ENCODE measurements around the gene ACTA2. TPM values are rescaled to one million over a fixed set of nuclear protein-coding genes. Genes with fewer than 3 reads are reported as not detected.
A peak's percentile ranks its signal among the peaks of the same experiment; 100 is the strongest.

ACTA2 gene
- total RNA-seq, 6 experiments from 2014 or later, result 15.0 to 127 (median 80.7) TPM

DNA sequence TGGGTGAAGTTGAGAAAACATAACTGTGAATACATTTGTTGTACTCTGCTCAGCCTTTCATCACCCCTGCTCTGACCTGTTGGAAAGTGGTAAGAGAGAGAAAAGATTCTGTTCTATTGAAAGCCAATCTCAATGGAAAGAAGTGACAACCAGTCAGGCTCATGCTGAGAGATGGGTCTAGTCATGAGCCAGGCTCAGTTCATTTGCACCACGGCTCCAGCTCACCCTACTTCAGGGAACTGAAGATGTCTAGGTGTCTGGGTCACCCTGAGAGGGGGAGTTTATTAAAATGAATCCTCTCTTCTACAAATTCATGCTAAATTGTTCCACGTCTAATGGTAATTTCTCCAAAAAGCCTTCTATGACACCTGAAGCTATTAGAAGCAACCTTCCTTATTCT lies 25.9 kb upstream of the ACTA2 start:
- H3K27ac ChIP-seq, result peak overlapping the region in 2 of 3 donors; percentile 55 to 77
- no peak for ATAC-seq
- WGBS (ENCODE audit: insufficient coverage, low coverage, low lambda C conversion rate, missing lambda C conversion rate), result 84% methylated on average over 2 of the region's 2 CpGs

DNA sequence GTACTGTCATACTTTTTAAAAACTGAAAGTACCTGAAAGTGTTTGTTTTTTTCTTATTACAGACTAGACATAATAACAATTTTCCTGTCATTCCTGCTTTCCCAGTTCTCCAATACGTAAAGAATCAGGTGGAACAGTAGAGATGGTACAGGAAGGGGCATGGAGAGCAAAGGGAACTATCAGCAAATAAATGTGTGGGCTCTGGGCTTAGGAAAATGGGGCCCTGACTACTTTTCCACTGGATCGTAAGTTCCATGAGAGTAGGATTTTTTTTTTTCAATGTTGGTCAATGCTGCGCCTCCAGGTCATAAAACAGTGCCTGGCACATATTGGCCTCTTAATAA lies 22.8 kb upstream of the ACTA2 start:
- ATAC-seq (peak; percentile 11 to 46 (median 30)), DNase-seq (no peak)
- H3K27ac ChIP-seq, result peak overlapping the region; percentile 37 to 81 (median 79)
- peaks cover 0 to 48% (median 20%) of the 10 kb centered on the region in 4 donors for H3K4me1 ChIP-seq
- H3K27me3 ChIP-seq, result no peaks in the 10 kb centered on the region
- intact Hi-C loops (cut with DNase I), result no loop called here
- 3% methylated on average over 2 of the region's 3 CpGs for WGBS (ENCODE audit: insufficient coverage, low coverage, low lambda C conversion rate, missing lambda C conversion rate)
- no peaks in the 10 kb centered on the region for H3K9me3 ChIP-seq
- H3K36me3 ChIP-seq, result no peaks in the 10 kb centered on the region
- no peak for TF ChIP-seq POLR2A (IDR thresholded peaks at IDR 0.05)
- TF ChIP-seq, protein P1, sequence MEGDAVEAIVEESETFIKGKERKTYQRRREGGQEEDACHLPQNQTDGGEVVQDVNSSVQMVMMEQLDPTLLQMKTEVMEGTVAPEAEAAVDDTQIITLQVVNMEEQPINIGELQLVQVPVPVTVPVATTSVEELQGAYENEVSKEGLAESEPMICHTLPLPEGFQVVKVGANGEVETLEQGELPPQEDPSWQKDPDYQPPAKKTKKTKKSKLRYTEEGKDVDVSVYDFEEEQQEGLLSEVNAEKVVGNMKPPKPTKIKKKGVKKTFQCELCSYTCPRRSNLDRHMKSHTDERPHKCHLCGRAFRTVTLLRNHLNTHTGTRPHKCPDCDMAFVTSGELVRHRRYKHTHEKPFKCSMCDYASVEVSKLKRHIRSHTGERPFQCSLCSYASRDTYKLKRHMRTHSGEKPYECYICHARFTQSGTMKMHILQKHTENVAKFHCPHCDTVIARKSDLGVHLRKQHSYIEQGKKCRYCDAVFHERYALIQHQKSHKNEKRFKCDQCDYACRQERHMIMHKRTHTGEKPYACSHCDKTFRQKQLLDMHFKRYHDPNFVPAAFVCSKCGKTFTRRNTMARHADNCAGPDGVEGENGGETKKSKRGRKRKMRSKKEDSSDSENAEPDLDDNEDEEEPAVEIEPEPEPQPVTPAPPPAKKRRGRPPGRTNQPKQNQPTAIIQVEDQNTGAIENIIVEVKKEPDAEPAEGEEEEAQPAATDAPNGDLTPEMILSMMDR (IDR thresholded peaks at IDR 0.05), result no peak
- peak overlapping the region; percentile 17 to 51 (median 33) for H3K4me3 ChIP-seq

More for the DNA sequence above, 25.9 kb upstream of the ACTA2 start:
- no peaks in the 10 kb centered on the region for H3K9me3 ChIP-seq
- no peaks in the 10 kb centered on the region for H3K36me3 ChIP-seq
- no peak for TF ChIP-seq POLR2A (IDR thresholded peaks at IDR 0.05)
- TF ChIP-seq, protein P1 (IDR thresholded peaks at IDR 0.05), result no peak
- no peak for DNase-seq
- H3K27me3 ChIP-seq, result no peaks in the 10 kb centered on the region
- H3K4me1 ChIP-seq, result peaks cover 0 to 46% (median 20%) of the 10 kb centered on the region in 4 donors
- H3K4me3 ChIP-seq, result no peak overlapping the region
- intact Hi-C loops (cut with DNase I), result no loop called here

DNA sequence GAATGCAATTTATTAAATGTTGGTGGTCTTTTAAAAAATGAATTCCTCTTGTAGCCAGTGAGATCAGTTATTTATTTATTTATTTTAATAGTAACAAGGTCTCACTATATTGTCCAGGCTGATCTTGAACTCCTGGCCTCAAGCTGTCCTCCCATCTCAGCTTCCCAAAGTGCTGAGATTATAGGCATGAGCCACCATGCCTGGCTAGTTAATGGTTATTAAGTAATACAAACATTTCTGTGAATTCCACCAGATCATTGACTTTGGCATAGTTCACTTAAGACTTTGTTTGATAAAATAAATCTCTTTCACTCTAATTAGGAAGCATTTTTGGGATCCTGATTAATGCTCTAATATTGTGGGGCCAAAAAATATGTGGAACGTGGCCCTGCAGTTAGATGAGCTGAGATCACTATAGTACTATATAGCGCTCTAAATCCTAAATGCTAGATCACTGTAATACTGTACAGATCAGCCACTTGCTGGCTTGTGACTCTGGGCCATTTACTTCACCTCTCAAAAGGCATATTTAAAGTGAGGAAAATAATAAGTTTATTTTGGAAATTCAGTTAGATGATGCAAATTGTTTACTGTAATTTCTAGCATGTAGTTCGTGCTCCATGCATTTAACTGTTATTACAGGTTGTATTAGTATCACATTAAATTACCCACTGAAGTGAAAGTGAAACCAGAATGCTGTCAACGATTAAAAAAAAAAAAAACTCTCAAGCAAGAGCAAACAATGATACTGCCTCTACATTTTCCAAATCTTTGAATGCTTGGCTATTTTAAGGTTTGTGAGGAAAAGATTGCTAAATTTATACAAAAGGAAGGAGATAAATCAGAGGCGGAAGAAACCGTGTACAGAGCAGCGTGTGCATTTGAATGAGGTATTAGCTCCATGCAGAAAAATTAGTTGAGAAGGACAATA lies 22.1 kb upstream of the ACTA2 start:
- intact Hi-C loops (cut with DNase I), result no loop called here

DNA sequence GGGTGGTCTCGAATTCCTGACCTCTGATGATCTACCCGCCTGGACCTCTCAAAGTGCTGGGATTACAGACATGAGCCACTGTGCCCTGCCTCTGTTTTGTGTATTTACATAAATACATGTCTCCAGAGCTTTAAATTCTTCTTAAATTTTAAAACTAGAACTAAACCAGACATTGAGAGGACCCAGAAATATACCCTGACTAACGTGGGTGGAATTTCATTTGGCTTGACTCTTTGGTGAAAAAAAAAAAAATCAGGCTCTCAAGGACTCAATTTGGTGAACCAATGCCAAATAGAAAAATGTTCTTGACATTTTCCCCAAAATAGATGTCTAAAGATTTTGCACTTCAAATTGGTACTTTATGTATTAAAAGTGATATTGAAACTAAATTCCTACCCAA lies 21.4 kb upstream of the ACTA2 start:
- WGBS (ENCODE audit: insufficient coverage, low coverage, low lambda C conversion rate, missing lambda C conversion rate), result 67% methylated on average over 3 of the region's 3 CpGs
- peak overlapping the region in 2 of 3 donors; percentile 79 to 81 for H3K27ac ChIP-seq

More for the DNA sequence above, 22.1 kb upstream of the ACTA2 start:
- Histone ChIP-seq H3K4me1 (peaks cover 0 to 42% (median 17%) of the 10 kb centered on the region in 4 donors), H3K36me3 (no peaks in the 10 kb centered on the region), H3K9me3 (no peaks in the 10 kb centered on the region), H3K4me3 (peak overlapping the region; percentile 17 to 51 (median 33)), H3K27ac (peak overlapping the region; percentile 37 to 81 (median 79)), H3K27me3 (no peaks in the 10 kb centered on the region)
- no peak for TF ChIP-seq POLR2A (IDR thresholded peaks at IDR 0.05)
- TF ChIP-seq, protein P1 (IDR thresholded peaks at IDR 0.05), result no peak
- ATAC-seq (peak; percentile 70 to 79 (median 75)), DNase-seq (no peak)
- 2% methylated on average over 7 of the region's 7 CpGs for WGBS (ENCODE audit: insufficient coverage, low coverage, low lambda C conversion rate, missing lambda C conversion rate)

More for the DNA sequence above, 21.4 kb upstream of the ACTA2 start:
- H3K4me3 ChIP-seq, result peak overlapping the region in 1 of 3 donors; percentile 51
- H3K4me1 ChIP-seq, result peaks cover 0 to 35% (median 13%) of the 10 kb centered on the region in 4 donors
- TF ChIP-seq POLR2A (IDR thresholded peaks at IDR 0.05), result no peak
- TF ChIP-seq, protein P1 (IDR thresholded peaks at IDR 0.05), result no peak
- ATAC-seq (no peak), DNase-seq (no peak)
- H3K27me3 ChIP-seq, result no peaks in the 10 kb centered on the region
- intact Hi-C loops (cut with DNase I), result no loop called here
- no peaks in the 10 kb centered on the region for H3K9me3 ChIP-seq
- no peaks in the 10 kb centered on the region for H3K36me3 ChIP-seq
